ENCODE data around the gene PPFIBP2.

- no peak for TF ChIP-seq CTCF (IDR thresholded peaks at IDR 0.05 in 2 of 3, conservative IDR thresholded peaks at IDR 0.05 in 1 of 3; ENCODE audit: control insufficient read depth in 2 of 3, extremely low read depth in 1 of 3, insufficient read depth in 1 of 3, low read depth in 3 of 3, low read length in 3 of 3)
- no peak for TF ChIP-seq YY1 (IDR thresholded peaks at IDR 0.05; ENCODE audit: low read depth, low read length)
- TF ChIP-seq ETV6 (conservative IDR thresholded peaks at IDR 0.05 in 1 of 2, IDR thresholded peaks at IDR 0.05 in 1 of 2; ENCODE audit: borderline replicate concordance in 1 of 2, low read depth in 1 of 2): no peak
- TF ChIP-seq EZH2 (IDR thresholded peaks at IDR 0.05; ENCODE audit: borderline replicate concordance, control insufficient read depth, low read depth, low read length): no peak
- TF ChIP-seq POLR2A (IDR thresholded peaks at IDR 0.05; ENCODE audit: low read depth, low read length): no peak
- TF ChIP-seq CBFB (IDR thresholded peaks at IDR 0.05; ENCODE audit: low read depth): no peak
- no peak for TF ChIP-seq POLR2AphosphoS5 (IDR thresholded peaks at IDR 0.05; ENCODE audit: low read length)
- TF ChIP-seq RFX5 (IDR thresholded peaks at IDR 0.05; ENCODE audit: low read depth, low read length): no peak
- TF ChIP-seq HCFC1 (IDR thresholded peaks at IDR 0.05; ENCODE audit: low read length): no peak
- TF ChIP-seq FOXK2 (IDR thresholded peaks at IDR 0.05): no peak
Observed at GRCh38 chr11:7500251-7500650, 13.5 kb upstream of the PPFIBP2 start.

All from GM12878 (cell line).